Measurements from ENCODE around the gene SLC48A1.

SLC48A1 gene

DNA sequence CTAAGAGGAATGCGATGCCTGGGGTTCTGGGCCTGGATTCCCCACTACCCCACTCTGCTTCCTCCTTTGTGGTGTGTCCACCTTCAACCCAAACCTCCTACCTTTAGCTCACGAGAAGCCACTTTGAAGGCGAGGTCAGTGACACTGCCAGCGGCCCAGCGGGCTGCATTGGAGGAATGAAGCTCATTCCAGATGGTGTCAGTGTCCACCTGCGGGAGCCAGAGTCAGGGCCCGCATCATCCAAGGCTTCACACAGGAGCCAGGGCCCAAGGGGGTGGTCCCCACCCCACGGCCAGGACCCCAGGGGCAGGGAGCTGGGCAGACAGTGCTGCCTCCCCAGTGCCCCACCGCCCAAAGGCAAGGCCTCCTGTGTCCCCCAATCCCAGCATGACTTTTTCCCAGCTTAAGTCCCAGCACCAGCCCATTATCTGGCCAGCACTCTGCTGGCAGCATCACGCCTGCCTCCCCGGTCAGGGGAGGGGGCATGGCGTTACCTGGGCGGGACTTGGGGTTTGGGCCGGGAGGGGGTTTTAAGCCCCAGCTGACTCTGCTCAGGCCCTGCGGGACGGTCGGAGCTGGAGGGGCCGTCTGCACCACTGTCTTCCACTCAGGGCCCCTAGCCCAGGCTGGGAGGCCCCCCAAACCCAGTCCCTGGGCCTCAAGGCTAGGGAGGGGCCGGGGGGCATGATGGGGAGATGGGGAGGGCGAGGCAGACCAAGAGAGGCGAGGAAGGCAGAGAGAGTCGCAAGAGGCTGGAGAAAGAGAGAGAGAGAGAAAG is 16.9 kb downstream of the SLC48A1 start:
- no peak for DNase-seq (ENCODE audit: extremely low spot score)
- TF ChIP-seq ZNF384 (IDR thresholded peaks at IDR 0.05) (no peak), ARNT (IDR thresholded peaks at IDR 0.05) (no peak), TARDBP (IDR thresholded peaks at IDR 0.05) (no peak), FOXA1 (IDR thresholded peaks at IDR 0.05) (no peak), BHLHE40 (IDR thresholded peaks at IDR 0.05; ENCODE audit: borderline replicate concordance) (no peak)
- POLR2A ChIA-PET, result interaction anchor here (0.7 kb wide), 1 partner anchor 84 kb away, joined by 3 read pairs; the partner anchor contains the start of gene RPAP3
- CTCF ChIA-PET, result interaction anchor here (0.8 to 3.7 kb wide), 2 partner anchors 44 to 48 kb away, joined by 3 to 27 read pairs; no protein-coding TSS in a partner anchor

DNA sequence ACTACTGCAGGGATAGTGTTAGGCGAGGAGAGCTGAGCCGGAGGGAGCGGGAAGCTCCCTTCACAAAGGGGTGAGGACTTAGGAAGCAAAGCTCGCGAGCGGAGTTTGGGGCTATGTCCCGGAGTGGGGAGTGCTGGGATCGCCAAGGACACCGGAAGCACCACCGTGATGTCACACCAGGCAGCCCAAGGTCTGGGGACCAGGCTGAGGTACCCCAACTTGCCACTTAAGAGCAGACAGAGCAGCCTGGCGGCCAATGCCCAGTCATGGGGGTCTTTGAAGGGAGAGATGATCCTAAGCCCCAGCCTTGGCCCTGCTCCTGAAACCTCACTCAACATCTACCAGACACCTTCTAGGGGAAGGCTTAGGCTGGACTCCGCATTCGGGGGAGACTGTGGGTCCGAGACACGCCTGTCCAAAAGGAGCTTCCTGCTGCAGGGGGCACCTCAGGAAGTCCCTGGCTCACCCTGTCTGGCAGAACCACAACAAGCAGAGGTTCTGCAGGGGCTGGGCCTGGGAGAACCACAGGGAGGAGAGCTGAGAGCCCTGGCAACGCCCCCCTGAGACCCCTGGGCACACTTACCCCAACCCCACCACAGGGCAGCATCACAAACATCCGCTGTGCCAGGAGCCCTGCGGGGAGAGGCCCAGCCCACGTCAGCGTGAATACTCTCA is 17.8 kb downstream of the SLC48A1 start:
- POLR2A ChIA-PET, result interaction anchor here (0.7 kb wide), 1 partner anchor 85 kb away, joined by 3 read pairs; the partner anchor contains the start of gene RPAP3
- CTCF ChIA-PET, result interaction anchor here (0.6 to 3.7 kb wide), 2 partner anchors 11 to 47 kb away, joined by 3 to 27 read pairs; no protein-coding TSS in a partner anchor
- TF ChIP-seq LEF1 (IDR thresholded peaks at IDR 0.05; ENCODE audit: borderline replicate concordance), result no peak
- TF ChIP-seq, protein P1, sequence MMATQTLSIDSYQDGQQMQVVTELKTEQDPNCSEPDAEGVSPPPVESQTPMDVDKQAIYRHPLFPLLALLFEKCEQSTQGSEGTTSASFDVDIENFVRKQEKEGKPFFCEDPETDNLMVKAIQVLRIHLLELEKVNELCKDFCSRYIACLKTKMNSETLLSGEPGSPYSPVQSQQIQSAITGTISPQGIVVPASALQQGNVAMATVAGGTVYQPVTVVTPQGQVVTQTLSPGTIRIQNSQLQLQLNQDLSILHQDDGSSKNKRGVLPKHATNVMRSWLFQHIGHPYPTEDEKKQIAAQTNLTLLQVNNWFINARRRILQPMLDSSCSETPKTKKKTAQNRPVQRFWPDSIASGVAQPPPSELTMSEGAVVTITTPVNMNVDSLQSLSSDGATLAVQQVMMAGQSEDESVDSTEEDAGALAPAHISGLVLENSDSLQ (IDR thresholded peaks at IDR 0.05), result no peak
- TF ChIP-seq FOXK2 (IDR thresholded peaks at IDR 0.05), result no peak
- no peak for TF ChIP-seq SUZ12 (IDR thresholded peaks at IDR 0.05)
- no peak for TF ChIP-seq CTBP1 (IDR thresholded peaks at IDR 0.05; ENCODE audit: borderline replicate concordance)
- no peak for TF ChIP-seq TARDBP (IDR thresholded peaks at IDR 0.05)
- TF ChIP-seq SP1 (IDR thresholded peaks at IDR 0.05), result no peak
- TF ChIP-seq FOXM1 (IDR thresholded peaks at IDR 0.05; ENCODE audit: borderline replicate concordance), result no peak
- no peak for TF ChIP-seq BHLHE40 (IDR thresholded peaks at IDR 0.05; ENCODE audit: borderline replicate concordance)
- TF ChIP-seq L3MBTL2 (conservative IDR thresholded peaks at IDR 0.05), result no peak
- no peak for TF ChIP-seq HDGF (IDR thresholded peaks at IDR 0.05; ENCODE audit: borderline replicate concordance)
- no peak for TF ChIP-seq FOXA1 (IDR thresholded peaks at IDR 0.05)
- no peak for DNase-seq (ENCODE audit: extremely low spot score)

DNA sequence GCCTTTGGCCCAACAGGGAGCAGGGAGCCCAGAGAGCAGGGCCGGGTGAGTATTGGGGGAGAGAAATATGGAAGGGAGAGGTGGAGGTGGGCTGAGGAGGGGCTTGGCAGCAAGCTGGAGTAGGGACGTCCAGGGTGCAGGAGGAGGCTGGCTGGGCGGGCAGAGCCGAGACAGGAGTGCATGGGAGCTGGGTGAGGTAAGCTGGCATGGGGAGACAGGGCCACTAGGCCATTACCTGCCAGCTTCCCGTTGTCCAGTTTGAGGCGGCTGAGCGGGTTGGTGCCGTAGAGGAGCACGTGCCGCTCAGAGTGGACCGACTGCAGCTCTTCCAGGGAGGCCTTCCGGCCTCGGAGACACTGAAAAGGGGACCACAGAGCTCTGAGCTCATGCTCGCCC is 18.3 kb downstream of the SLC48A1 start:
- CTCF ChIA-PET, result interaction anchor here (3.7 kb wide), 1 partner anchor 47 kb away, joined by 27 read pairs; no protein-coding TSS in a partner anchor
- TF ChIP-seq NFRKB (IDR thresholded peaks at IDR 0.05) (no peak), HDGF (IDR thresholded peaks at IDR 0.05; ENCODE audit: borderline replicate concordance) (no peak), ZNF384 (IDR thresholded peaks at IDR 0.05) (no peak), ARNT (IDR thresholded peaks at IDR 0.05) (no peak), FOXK2 (IDR thresholded peaks at IDR 0.05) (no peak), L3MBTL2 (conservative IDR thresholded peaks at IDR 0.05) (no peak), FOXA1 (IDR thresholded peaks at IDR 0.05) (no peak), ELF4 (IDR thresholded peaks at IDR 0.05) (no peak), SP1 (IDR thresholded peaks at IDR 0.05) (no peak), BHLHE40 (IDR thresholded peaks at IDR 0.05; ENCODE audit: borderline replicate concordance) (no peak), FOXM1 (IDR thresholded peaks at IDR 0.05; ENCODE audit: borderline replicate concordance) (no peak), TARDBP (IDR thresholded peaks at IDR 0.05) (no peak), SUZ12 (IDR thresholded peaks at IDR 0.05) (no peak), LEF1 (IDR thresholded peaks at IDR 0.05; ENCODE audit: borderline replicate concordance) (no peak)
- TF ChIP-seq, protein P1 (IDR thresholded peaks at IDR 0.05), result no peak
- no peak for DNase-seq (ENCODE audit: extremely low spot score)
- POLR2A ChIA-PET, result no interaction called here

DNA sequence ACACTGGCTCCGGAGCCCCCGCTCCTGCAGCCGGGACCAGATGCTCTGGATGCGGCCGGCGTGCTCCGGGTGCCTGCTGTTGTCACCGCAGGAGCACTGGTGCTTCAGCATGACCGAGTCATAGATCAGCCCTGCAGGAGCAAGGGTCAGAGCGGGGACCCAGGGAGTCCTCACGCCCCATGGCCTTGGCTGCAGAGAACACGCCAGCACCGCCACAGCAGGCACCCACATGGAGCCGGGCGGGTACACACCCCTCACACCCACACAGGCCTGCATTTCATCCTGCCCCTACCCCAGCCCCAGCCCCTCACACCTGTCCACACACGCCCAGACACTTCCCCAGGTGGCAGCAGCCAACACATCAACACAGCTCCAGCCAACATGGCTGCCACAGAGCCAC is 18.8 kb downstream of the SLC48A1 start:
- TF ChIP-seq ZNF384 (IDR thresholded peaks at IDR 0.05), result no peak
- no peak for TF ChIP-seq TARDBP (IDR thresholded peaks at IDR 0.05)
- TF ChIP-seq BHLHE40 (IDR thresholded peaks at IDR 0.05; ENCODE audit: borderline replicate concordance), result no peak
- no peak for TF ChIP-seq SUZ12 (IDR thresholded peaks at IDR 0.05)
- TF ChIP-seq SP1 (IDR thresholded peaks at IDR 0.05), result no peak
- TF ChIP-seq, protein P1 (IDR thresholded peaks at IDR 0.05), result no peak
- ChIA-PET POLR2A (no interaction called here), CTCF (interaction anchor here (1.2 kb wide), 1 partner anchor 13 kb away, joined by 3 read pairs; no protein-coding TSS in a partner anchor)
- no peak for DNase-seq (ENCODE audit: extremely low spot score)

DNA sequence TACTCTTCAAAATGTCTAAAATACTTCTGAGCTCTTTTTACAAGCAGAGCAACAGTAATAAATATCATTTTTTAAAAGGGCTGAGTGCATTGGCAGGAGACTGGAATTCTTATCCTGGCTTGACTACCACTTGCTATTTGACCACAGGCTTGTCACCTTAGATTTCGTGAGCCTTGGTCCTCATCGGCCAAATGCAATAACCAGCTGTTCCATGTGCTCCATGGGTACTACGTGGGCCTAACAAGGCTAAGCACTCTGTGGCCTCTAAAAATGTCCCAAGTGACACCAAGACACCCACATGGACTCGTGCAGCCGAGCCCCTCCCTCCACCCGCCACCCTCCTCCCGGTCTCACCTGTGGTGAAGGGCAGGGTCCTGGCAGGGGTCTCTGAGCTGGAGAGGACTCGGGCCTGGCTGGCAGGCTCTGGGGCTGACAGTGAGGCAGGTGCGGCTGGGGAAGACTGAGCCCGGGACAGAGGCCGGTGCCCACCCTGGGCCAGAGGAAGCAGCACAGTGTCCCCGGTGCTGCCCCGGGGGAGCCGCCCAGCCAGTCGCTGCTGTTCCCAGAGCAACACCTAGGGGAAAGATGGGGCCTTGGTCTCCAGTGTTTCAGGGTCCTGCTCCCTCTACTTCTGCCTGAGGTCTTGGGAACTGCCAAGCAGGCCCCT is 20.1 kb downstream of the SLC48A1 start:
- POLR2A ChIA-PET, result no interaction called here
- CTCF ChIA-PET, result interaction anchor here (1.1 to 1.2 kb wide), 2 partner anchors 15 to 45 kb away, joined by 3 to 4 read pairs; no protein-coding TSS in a partner anchor
- DNase-seq (ENCODE audit: extremely low spot score), result no peak
- TF ChIP-seq BHLHE40 (IDR thresholded peaks at IDR 0.05; ENCODE audit: borderline replicate concordance) (no peak), LEF1 (IDR thresholded peaks at IDR 0.05; ENCODE audit: borderline replicate concordance) (no peak), ARNT (IDR thresholded peaks at IDR 0.05) (no peak), FOXM1 (IDR thresholded peaks at IDR 0.05; ENCODE audit: borderline replicate concordance) (no peak), ZNF384 (IDR thresholded peaks at IDR 0.05) (no peak), CTBP1 (IDR thresholded peaks at IDR 0.05; ENCODE audit: borderline replicate concordance) (no peak), FOXK2 (IDR thresholded peaks at IDR 0.05) (no peak), HDGF (IDR thresholded peaks at IDR 0.05; ENCODE audit: borderline replicate concordance) (no peak), TARDBP (IDR thresholded peaks at IDR 0.05) (no peak), L3MBTL2 (conservative IDR thresholded peaks at IDR 0.05) (no peak), SUZ12 (IDR thresholded peaks at IDR 0.05) (no peak), SP1 (IDR thresholded peaks at IDR 0.05) (no peak), FOXA1 (IDR thresholded peaks at IDR 0.05) (no peak), ELF4 (IDR thresholded peaks at IDR 0.05) (no peak), NFRKB (IDR thresholded peaks at IDR 0.05) (no peak)
- TF ChIP-seq, protein P1 (IDR thresholded peaks at IDR 0.05), result no peak

Data from HEK293T (cell line).